Adrenal gland (tissue), 5 donors: ENCODE data around the gene GATD1.

ENCODE experiments used
- CTCF ChIP-seq, 6 experiments: fragments of 450-650 bp in 4 of 6; fragments of 200-600 bp in 2 of 6; sonication (generic) in 1 of 6; IDR thresholded peaks; 1 replicate in 5 of 6; 2 replicates in 1 of 6; pipeline versions ENCODE4 v1.5.1 to v1.8.0; 2016 to 2021; ENCODE audit warnings: antibody characterized with exemption in 6 of 6, mild to moderate bottlenecking in 2 of 6, moderate library complexity in 1 of 6
- POLR2A ChIP-seq, 2 donors: fragments of 450-650 bp; IDR thresholded peaks; one replicate each; pipeline ENCODE4 v1.6.1; 2017; ENCODE audit warnings: antibody characterized with exemption in 2 of 2, mild to moderate bottlenecking in 2 of 2, moderate library complexity in 1 of 2
- donor health status: DM: no; HTN: no; CAD: no.

- TF ChIP-seq CTCF (IDR thresholded peaks at IDR 0.05) (no peak), POLR2A (IDR thresholded peaks at IDR 0.05) (no peak)
Measured at GRCh38 chr11:764322-765024, 12.8 kb downstream of the GATD1 start.
